GM21367 (cell line): ENCODE measurements around the gene DAZAP1.
"Not testable (repeated sequence)": the region's sequence is repeated elsewhere in the genome, so short reads cannot be mapped to it uniquely, and the experiment has no call there.

Source experiments
- ATAC-seq: cut with Tn5 transposase; IDR thresholded peaks from one replicate; pipeline ENCODE4 v1.9.1; 2021; ENCODE audit not compliant: unreplicated experiment

DAZAP1 gene

DNA sequence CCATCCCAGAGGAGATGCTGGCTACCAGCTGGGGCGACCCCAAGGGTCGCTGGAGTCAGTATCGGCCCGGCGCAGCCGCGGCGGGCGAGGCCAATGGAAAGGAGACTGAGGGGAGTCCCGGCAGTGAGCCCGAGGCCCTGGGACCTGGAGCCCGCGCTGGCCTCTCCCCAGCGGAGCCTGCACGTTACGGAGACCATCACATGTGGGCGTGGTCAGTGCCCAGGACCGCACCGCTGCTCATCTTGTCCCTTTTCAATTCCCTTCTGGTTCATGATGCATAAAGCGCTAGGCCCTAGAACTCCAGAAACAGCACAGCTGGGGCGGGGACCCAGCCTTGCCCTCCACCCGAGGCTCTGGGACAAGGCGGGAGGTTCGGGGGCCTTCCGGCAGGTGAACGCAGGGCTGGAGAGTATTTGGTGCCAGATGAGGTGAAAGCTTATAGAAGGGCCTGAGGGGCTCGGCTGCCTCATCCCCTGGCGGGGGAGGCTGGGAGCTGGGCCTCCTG, 63.7 kb downstream of the DAZAP1 start:
- ATAC-seq: no peak

DNA sequence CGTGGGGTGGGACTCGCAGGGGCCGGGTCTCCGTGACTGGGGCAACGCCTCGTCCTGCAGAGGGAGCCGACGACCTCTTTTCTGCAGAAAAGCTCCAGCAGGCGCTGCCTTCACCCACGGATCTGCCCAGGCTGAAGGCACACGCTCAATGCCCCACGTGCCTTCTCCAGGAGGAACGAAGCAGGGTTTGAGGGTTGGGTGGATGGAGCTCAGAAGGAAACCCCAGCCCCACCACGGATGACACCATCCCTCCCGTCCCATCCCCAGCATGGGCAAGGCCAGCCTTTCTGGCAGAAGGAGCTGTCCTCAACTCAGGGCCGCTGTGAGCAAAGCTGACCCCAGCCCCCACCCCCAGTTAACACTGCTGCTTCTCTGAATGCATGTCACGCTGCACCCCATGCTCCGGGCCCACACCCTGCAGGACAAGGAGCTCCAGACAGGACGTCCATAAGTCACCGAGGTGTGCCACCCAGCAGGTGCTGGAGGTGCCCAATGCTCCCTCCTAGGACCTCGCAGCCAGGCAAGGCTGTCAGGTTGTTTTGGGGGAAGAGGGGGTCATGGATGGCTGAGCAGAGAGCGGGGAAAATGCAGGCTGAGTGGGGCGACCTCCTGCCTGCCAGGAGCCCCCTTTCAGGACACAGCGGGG, 64.3 kb downstream of the DAZAP1 start:
- ATAC-seq: no peak

DNA sequence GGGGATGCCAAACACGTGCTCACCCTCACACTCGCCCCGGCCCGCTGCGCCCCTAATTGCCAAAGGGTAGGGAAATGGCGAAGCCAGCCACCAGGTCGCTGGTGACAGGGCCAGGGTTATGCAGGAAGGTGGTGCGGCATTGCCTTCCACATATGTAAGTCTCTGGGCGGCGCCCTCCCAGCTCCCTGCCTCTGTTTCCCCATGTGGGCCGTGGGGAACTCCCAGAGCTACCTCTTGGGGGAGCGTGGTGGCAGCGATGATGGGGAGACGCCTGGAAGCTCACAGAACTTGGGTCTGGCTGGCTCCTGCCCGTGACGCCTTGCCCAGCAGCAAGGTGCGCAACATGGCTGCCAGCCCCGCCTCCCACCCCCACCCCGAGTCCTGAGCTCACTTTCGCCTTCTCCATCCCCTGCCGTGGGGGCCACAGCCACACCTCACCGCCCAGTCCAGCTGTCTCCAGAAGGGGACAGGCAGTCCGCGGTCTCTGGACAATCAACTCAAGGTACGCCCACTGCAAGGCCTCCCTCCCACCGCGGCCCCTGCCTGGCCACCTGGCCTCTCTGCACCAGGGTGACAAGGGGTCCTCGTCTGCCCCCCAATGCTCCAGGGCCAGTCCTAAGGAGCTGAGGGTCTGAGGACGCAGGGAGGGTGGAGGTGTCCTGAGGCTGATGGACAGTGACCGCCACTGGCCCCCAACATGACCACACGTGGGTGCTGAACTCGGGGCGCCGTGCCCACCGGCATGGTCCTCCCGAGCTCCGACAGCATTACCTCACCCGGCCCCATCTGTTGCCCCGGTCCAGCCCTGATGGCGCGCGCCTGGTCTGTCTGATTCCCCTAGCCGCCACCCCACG, 65.1 kb downstream of the DAZAP1 start:
- no peak for ATAC-seq

DNA sequence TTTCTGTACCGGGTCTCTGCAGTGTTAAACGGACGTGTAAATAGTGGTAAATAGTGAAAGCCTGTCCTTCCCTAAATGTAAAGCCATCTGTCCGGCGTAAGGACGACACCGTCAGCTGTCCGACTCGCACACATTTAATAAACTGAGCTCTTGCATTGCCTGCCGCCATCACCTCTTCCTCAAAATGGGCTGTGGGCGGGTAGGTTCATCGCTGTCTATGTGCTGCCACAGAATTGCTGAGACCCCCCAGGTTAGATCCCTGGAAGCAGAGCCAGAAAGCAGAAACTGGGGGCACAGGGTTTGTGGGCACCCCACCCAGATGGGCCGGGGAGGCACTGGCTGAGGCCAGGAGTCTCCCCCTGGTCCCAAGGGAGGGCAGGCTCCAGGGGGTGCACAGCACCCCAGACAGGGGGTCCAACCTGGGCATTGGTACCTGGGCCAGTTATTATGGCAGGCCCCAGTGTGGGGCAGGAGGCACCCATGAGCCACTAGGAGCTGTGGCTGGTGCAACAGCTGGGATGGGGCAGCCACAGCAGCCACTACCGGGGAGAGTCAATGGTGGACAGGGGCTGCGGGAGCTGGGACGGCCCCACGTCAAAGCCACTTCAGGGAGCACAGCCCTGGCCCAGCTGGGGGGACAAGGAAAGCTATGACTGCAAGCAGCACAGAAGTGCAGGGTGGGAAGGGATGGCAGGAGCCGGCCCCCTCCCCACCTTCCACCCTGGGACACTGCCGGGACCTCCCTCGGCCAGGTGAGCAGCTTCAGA, 65.9 kb downstream of the DAZAP1 start:
- ATAC-seq: no peak

DNA sequence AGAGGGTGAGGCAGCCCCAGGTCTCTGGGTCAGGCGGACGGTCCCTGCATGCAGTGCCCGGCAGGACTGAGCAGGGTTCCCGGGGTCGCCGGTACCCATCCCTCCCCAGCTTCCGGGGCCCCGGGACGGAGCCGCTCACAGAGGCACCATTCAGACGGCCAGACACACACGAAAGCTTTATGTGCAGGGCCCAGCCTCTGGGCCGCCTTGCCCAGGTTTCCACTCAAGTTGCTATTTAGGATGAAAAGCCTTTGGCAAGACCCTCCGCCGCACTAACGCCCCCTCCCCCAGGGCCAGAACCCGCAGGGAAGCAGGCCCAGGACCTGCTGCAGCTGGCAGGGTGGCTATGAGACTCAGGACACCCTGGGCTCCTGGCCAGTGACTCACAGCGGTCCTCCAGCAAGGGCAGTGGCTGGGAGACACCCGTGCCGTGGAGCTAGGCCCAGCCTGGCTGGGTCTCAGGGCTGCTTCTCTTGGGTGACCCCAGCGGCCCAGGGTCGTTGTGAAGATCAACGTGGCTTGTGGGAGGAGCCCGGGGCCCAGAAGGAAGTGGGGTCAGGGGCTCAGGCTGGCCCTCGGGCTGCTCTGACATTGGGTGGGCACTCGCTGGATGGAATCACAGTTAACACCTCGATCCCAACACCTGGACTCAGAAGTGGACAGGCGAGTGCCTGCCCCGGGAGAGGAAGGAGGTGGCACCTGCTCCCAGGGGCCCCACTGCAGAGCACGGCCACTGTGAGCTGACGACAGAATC, 66.8 kb downstream of the DAZAP1 start:
- ATAC-seq: no peak

DNA sequence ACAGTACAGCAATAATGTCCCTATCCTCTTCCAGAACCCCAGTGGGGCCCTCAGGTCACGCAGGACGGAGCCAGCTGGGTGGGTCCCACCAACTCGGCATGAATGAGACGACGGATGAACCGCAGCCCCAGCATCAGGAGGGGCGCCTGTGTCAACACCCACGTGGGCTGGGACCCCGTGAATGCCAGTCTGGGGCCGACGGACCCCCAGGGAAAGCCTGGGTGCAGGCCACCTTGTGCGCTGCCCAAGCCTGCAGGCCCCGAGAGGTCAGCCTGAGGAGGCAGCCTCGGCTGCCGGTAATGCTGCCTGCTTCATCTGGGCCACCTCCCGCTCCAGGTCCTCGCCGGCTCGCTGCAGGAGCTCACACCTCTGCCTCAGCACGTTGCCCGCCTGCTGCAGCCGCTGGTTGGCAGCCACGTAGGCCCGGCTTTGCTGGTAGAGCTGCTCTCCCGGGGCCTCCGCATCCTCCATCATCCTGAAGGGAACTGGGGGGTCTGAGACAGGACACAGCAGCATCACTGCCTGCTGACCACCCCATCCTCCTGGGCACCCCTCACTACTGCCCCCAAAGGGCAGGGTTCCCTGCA, 67.5 kb downstream of the DAZAP1 start:
- no peak for ATAC-seq

DNA sequence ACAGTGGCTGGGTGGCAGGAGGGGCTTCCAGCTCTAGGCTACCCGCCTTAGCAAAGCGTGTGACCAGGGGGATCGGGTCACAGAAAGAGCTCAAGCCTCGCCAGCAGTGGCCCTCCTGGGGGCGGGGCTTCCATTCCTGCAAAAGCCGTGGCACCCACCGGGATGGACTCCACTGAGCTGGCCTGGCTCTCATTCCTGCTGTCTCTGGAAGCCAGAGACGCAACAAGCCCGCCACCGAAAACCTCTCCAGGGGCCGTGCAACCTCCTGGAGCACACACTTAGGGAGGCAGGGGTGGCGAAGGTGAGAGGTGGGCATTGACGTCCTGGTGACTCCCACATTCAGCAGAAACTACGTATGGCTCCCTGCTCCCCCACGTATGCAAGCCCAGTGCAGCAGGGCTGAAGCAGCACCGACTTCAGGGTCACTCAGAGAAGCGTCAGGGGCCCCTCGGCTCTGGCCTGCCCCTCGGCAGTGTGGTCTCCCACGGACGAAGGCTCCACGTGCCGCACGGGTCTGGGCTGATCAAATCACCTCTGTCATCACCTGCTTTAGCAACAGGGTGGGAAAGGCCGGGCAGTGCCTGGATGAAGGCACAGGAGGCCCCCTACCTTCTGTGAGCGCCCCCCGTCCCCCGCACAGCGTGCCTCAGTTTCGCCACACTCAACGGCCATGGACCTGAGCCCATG, 68.5 kb downstream of the DAZAP1 start:
- no peak for ATAC-seq

DNA sequence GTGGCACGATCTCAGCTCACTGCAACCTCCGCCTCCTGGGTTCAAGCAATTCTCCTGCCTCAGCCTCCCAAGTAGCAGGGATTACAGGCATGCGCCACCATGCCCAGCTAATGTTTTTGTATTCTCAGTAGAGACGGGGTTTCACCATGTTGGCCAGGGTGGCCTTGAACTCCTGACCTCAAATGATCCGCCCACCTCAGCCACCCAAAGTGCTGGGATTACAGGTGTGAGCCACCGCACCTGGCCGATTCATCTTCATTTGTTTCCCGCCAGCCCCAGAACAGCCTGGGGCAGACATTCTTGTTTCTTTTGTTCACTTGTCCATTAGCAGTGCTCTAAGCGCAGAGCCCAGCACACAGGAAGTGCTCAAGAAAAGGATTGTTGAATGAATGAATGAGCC, 69.7 kb downstream of the DAZAP1 start:
- not testable (repeated sequence) for ATAC-seq

DNA sequence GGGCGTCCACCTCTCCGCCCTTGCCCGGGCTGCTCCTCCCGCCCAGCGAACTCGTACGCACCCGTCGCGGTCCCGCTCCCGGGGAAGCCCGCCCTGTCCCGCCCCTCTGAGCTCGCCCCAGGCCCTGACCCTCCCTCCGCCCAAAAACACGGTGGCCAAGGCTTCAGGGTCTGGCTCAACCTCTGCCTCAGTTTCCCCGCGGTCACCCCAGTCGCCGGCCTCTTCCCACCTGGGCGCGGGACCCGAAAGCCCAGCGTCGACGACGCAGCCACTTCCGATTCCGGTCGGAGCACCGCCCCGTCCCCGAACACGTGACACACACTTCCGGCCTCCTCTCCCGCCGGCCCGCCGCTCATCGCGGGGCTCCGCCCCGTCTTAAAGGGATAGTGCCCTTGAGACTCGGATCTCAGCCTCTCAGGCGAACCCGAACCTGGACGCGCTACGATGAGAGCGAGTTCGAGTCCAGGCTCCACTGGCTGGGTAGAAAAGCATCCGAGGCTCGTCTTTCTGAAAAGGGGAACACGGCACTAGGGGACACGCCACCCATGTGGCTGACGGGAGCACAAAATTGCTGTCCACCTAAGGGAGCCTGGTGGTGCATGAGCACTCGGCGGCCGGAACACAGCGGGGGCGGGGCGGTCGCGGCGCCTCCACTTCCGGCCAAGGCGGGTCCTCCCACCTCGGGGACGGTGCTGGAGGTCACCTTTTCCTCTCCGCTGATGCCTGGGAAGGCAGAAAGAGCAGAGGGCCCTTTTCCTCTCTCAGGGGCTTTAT, 71.7 kb downstream of the DAZAP1 start, which contains the start of gene C19orf25:
Gene C19orf25 (minus strand): TSS at position 282 of the 774 bp plus-strand sequence. CDS start 312 bp downstream, outside the sequence.
- no peak for ATAC-seq

DNA sequence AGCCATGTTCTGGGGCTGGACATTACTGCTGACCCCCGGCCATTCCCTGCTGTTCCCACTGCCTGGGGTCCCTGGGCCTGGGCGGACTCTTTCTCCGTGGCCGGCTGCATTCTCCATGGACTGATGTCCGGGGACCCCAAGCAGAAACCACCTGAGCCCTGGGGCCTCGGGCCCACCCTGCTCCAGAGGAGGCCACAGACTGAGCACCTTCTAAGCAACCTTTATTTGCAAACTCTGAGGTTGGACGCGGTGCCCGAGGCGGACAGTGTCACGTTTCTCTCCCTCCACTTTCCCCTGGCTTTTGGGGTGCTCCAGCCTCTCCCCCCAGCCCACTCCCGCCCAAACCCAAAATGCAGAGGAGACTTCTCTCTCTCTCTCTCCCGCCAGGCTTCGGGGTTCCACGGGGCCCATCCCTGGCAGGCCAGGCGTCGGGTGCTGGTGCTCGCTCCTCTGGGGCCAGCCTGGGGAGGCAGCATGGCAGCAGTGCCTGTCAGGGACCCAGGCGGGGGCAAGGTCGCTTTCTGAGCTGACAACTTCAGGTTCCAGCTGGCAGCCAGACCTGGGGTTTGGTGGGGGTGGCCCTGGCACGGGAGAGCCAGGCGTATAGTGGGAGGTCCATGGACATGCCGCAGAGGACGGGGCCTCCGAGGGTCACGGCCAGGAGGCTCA, 74.0 kb downstream of the DAZAP1 start:
- ATAC-seq: no peak

DNA sequence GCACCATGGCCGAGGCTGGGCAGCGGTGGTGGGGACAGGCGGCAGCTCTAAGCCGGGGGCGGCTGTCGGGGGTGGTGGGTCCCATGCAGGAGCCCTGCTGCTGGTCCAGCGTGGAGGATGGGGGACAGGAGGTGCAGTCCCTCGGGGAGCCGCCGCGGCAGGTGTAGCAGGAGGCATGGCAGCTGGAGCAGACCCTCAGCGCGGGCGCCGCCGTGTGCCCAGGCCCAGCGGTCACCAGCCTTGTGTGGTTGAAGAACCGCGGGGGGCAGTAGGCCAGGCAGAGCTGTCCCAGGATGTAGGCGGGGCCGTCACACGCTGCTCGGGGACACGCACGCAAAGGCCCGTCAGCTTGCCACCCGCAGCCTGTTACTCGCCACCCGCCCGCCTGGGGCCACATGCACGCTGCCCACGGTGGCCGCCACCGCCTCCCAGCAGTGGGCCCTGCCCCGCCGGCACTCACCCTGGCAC, 74.5 kb downstream of the DAZAP1 start:
- no peak for ATAC-seq

DNA sequence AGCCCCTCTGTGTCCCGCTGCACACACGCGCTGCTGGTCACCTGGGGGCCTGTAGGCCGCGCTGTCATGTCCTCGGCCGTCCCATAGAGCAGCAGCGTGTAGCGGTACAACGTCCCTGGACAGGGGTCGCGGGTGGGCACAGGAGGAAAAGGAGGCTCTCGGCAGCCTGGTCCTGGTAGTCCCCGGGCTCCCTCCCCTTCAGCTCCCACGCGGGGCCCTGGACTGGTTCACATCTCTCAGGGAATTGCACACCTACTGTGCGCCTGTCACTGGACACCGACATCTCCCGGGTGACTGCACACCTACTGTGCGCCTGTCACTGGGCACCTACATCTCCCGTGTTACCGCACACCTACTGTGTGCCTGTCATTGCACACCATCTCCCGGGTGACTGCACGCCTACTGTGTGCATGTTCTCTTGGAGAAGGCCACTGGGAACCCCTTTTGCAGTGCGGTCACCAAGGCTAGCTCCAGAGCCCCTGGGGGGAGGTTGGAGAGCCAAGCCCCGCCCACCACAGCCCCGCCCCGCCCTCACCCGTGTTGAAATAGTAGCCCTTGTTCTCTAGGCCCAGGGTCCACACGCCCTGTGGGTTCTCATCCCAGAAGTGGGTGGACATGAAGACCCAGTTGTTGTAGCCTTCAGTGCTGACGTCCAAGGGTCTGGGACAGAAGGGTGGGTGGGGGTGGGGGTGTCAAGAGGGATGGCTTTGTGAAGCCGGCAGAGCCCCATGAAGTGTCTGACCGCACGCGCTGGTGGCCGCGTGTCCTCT, 75.2 kb downstream of the DAZAP1 start:
- no peak for ATAC-seq

DNA sequence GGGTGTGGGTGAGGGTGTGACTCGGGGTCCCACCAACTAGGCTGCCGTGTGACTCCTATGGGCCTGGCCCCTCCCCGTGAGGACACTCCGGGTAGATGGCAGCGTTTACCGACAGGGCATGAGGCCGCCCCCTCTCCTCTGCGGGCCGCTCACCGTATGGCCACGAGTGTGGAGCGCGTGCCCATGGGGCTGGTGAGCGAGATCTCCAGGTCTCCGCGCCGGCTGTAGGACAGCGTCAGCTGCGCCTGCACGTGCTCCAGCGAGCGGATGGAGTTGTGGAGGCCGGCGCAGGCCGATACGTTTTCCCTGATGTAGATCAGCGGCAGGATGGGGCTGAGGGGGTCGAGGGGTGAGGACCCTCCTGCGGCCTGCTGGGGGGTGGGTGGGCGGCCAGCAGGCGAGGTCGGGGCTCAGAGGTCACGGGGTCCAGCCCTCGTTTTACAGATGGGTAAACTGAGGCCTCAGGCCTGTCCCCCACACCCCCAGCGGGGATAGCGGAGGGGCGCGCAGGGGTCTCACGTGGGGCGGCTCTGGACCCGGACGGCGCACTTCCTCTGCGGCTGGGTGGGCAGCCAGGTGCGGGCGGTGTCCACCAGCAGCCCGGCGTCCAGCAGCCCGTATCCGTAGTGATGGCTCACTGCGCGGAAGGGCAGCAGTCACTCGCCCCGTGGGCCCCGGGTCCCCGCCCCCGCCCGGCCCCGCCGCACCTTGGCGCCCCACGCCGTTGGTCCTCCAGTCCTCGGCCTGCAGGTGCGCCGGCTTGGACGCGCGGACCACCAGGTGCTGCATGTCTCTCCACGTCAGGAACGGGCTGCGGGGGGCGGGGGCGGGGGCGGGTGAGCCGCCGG, 76.0 kb downstream of the DAZAP1 start:
- ATAC-seq: no peak

DNA sequence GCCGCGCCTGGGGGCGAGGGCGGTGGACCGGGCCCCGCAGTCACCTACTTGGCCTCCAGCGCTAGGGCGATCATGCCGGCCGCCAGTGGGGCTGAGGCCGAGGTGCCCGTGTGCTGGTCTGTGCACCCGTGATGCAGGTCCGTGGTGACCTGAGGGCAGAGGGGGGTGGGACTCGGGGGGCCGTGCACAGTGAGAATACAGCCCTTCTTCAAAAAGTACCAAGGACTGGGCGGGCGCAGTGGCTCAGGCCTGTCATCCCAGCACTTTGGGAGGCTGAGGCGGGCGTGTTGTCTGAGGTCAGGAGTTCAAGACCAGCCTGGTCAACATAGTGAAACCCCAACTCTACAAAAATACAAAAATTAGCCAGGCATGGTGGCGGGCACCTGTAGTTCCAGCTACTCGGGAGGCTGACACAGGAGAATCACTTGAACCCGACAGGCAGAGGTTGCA, 76.6 kb downstream of the DAZAP1 start:
- ATAC-seq: no peak
